ENCODE data around the gene SLC6A6.

SLC6A6 gene

DNA sequence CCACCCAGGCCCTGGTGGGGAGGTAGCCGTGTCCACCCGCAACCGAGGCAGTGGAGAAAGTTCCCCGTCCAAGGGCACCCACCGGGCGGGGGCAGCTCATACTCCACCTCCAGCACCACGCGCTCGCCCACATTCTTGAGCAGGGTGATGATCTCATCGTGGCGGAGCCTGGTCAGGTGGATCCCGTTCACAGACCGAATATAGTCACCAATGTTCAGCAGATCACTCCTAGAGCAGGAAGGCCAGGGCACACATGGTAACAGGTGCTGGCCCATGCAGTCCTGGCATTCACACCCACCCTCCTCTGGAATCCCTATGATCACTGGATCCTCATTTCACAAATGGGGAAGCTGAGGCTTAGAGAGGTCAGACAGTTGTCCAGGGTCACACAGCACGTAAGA, 121.9 kb downstream of the SLC6A6 start:
- H3K27ac ChIP-seq (ENCODE audit: low read depth, low read length), result no peak overlapping the region
- H3K36me3 ChIP-seq (ENCODE audit: control insufficient read depth in 1 of 2, insufficient read depth in 2 of 2, low read length in 2 of 2), result no peaks in the 10 kb centered on the region
- no peak overlapping the region for H3K9ac ChIP-seq (ENCODE audit: low read depth in 1 of 2, low read length in 2 of 2)
- H3K4me3 ChIP-seq (ENCODE audit: low read depth in 1 of 2, low read length in 2 of 2), result no peak overlapping the region
- H3K4me1 ChIP-seq (ENCODE audit: control insufficient read depth in 1 of 2, insufficient read depth in 2 of 2, low read length in 2 of 2), result peaks cover 4 to 7% of the 10 kb centered on the region in 2 donors
- H3K27me3 ChIP-seq (ENCODE audit: control insufficient read depth in 1 of 2, insufficient read depth in 2 of 2, low read length in 2 of 2), result no peaks in the 10 kb centered on the region
- H3K9me3 ChIP-seq (ENCODE audit: control insufficient read depth in 1 of 2, low read length in 2 of 2), result no peaks in the 10 kb centered on the region

DNA sequence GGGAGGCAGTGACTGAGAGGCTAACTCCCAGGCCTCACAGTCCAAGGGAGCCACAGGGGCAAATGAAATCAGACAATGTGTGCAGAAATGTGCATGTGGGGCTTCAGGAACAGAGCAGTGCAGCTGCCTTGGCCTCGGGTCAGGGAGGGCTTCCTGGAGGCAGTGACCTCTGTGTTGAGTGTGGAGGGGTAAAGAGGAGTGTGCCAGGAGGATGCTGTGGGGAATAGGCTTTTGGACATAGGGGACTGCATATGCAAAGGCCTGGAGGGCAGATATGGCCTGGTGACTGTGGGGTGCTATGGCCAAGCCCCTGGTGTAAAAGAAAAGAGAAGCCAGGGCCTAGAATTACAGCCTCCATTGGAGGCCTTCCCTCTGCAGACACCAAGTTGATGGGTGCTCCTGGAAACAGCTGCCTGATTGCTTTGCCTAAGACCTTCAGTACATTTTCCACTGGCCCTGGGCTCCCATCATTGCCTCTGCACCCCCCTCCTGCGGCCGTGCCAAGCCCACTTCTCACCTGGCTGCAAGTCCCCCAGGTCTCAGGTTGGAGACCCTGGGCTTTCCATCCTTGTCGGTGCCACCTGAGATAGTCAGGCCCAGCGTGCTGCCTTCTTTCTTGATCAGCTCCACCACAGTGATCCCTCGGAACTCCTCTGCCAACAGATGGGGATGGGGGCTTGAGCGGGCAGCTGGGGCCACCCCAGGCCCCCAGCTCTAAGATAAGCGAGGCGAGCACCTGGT, 122.7 kb downstream of the SLC6A6 start:
- H3K4me1 ChIP-seq (ENCODE audit: control insufficient read depth in 1 of 2, insufficient read depth in 2 of 2, low read length in 2 of 2), result peaks cover 4 to 7% of the 10 kb centered on the region in 2 donors
- no peaks in the 10 kb centered on the region for H3K36me3 ChIP-seq (ENCODE audit: control insufficient read depth in 1 of 2, insufficient read depth in 2 of 2, low read length in 2 of 2)
- H3K4me3 ChIP-seq (ENCODE audit: low read depth in 1 of 2, low read length in 2 of 2), result peak overlapping the region in 1 of 2 donors; percentile 30
- no peak overlapping the region for H3K9ac ChIP-seq (ENCODE audit: low read depth in 1 of 2, low read length in 2 of 2)
- no peaks in the 10 kb centered on the region for H3K9me3 ChIP-seq (ENCODE audit: control insufficient read depth in 1 of 2, low read length in 2 of 2)
- H3K27me3 ChIP-seq (ENCODE audit: control insufficient read depth in 1 of 2, insufficient read depth in 2 of 2, low read length in 2 of 2), result no peaks in the 10 kb centered on the region
- H3K27ac ChIP-seq (ENCODE audit: low read depth, low read length), result no peak overlapping the region

DNA sequence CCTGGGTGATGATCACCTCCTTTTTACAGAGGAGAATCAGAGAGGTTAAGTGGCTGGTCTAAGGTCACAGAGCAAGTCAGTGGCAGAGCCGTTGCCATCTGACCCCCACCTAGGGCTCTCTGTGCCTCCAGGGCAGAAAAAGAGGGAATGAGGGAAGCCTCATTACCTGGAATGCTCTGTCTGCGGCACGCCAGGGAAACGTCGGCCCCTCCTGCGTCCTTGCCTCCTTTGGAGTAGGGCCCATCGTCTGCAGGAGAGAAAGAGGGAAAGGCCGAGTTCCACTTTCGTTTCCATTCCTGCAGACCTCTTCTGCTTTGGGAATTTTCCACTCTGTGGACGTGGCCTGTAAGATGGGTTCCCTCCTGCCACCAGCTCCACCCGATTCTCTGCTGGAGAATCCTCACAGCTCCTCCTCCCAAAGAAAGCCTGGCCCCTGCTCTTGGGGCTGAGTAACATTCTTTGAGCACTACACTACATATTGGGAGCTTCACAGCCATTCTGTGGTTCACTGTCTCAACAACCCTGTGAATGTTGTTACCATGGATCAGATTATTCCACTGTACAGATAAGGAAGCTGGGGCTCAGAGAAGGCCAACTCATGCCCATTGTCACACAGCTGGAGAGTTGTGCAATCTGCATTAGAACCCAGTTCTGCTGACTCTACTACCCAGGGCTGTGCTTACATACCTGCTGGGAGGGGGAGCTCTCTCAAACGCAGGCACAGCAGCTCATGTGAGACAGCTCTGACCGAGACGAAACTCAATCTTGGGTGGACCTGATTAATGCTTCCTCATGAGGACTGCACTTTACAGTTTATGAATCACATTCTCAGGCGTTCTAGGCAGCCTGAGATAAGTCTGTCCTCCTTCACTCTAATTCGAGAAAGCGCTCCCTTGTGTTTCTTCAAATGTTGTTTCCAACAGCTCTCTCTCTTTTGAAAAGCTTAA, 123.6 kb downstream of the SLC6A6 start:
- Histone ChIP-seq H3K9ac (ENCODE audit: low read depth in 1 of 2, low read length in 2 of 2) (no peak overlapping the region), H3K27ac (ENCODE audit: low read depth, low read length) (no peak overlapping the region), H3K27me3 (ENCODE audit: control insufficient read depth in 1 of 2, insufficient read depth in 2 of 2, low read length in 2 of 2) (no peaks in the 10 kb centered on the region), H3K4me1 (ENCODE audit: control insufficient read depth in 1 of 2, insufficient read depth in 2 of 2, low read length in 2 of 2) (peaks cover 4 to 7% of the 10 kb centered on the region in 2 donors), H3K9me3 (ENCODE audit: control insufficient read depth in 1 of 2, low read length in 2 of 2) (no peaks in the 10 kb centered on the region), H3K36me3 (ENCODE audit: control insufficient read depth in 1 of 2, insufficient read depth in 2 of 2, low read length in 2 of 2) (no peaks in the 10 kb centered on the region), H3K4me3 (ENCODE audit: low read depth in 1 of 2, low read length in 2 of 2) (peak overlapping the region in 1 of 2 donors; percentile 30)

DNA sequence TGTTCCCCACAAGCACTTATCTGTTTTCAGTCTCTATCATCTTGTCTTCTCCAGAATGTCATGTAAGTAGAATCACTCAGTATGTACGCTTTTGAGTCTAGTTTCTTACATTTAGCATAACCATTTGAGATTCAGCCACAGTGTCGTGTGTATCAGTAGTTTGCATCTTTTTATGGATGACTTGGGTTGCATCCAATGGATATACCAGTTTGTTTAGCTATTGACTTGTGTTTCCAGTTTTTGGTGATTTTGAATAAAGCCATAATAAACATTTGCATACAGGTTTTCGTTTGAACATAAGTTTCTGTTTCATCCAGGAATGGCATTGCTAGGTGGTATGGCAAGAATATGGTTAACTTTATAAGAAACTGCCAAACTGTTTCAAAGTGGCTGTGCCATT, 125.7 kb downstream of the SLC6A6 start:
- Histone ChIP-seq H3K4me3 (ENCODE audit: low read depth in 1 of 2, low read length in 2 of 2) (no peak overlapping the region), H3K9me3 (ENCODE audit: control insufficient read depth in 1 of 2, low read length in 2 of 2) (no peaks in the 10 kb centered on the region), H3K27ac (ENCODE audit: low read depth, low read length) (no peak overlapping the region), H3K9ac (ENCODE audit: low read depth in 1 of 2, low read length in 2 of 2) (no peak overlapping the region), H3K27me3 (ENCODE audit: control insufficient read depth in 1 of 2, insufficient read depth in 2 of 2, low read length in 2 of 2) (no peaks in the 10 kb centered on the region), H3K4me1 (ENCODE audit: control insufficient read depth in 1 of 2, insufficient read depth in 2 of 2, low read length in 2 of 2) (peaks cover 9 to 14% of the 10 kb centered on the region in 2 donors), H3K36me3 (ENCODE audit: control insufficient read depth in 1 of 2, insufficient read depth in 2 of 2, low read length in 2 of 2) (no peaks in the 10 kb centered on the region)

DNA sequence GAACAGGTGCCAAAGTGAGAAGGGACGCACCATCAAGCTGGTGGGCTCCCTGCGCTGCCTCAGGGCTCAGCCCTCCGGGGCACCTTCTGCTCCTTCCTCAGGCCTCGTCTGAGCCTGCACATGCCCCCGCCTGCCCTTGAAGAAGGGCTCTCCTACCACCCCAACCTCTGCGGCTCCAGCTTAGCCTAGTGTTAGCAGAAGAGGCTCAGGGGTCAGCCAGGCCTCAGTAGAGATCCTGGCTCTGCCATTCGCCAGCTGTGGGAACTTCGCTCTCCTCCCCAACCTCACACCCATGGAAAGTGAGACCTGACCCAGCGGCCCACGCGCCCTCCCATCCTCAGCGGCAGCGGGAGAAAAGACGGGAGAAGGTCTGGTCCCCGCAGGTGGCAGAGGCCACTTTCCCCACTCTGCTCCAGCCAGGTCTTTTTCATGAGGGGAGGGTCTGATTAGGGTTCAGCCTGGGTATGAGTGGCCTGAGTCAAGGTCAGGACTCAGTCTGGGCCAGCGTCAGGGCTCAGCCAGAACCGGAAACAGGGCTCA, 129.5 kb downstream of the SLC6A6 start:
- Histone ChIP-seq H3K27ac (ENCODE audit: low read depth, low read length) (no peak overlapping the region), H3K4me1 (ENCODE audit: control insufficient read depth in 1 of 2, insufficient read depth in 2 of 2, low read length in 2 of 2) (peaks cover 7 to 10% of the 10 kb centered on the region in 2 donors), H3K9ac (ENCODE audit: low read depth in 1 of 2, low read length in 2 of 2) (no peak overlapping the region), H3K36me3 (ENCODE audit: control insufficient read depth in 1 of 2, insufficient read depth in 2 of 2, low read length in 2 of 2) (no peaks in the 10 kb centered on the region), H3K9me3 (ENCODE audit: control insufficient read depth in 1 of 2, low read length in 2 of 2) (no peaks in the 10 kb centered on the region), H3K27me3 (ENCODE audit: control insufficient read depth in 1 of 2, insufficient read depth in 2 of 2, low read length in 2 of 2) (peaks cover 0 to 3% of the 10 kb centered on the region in 2 donors), H3K4me3 (ENCODE audit: low read depth in 1 of 2, low read length in 2 of 2) (no peak overlapping the region)

DNA sequence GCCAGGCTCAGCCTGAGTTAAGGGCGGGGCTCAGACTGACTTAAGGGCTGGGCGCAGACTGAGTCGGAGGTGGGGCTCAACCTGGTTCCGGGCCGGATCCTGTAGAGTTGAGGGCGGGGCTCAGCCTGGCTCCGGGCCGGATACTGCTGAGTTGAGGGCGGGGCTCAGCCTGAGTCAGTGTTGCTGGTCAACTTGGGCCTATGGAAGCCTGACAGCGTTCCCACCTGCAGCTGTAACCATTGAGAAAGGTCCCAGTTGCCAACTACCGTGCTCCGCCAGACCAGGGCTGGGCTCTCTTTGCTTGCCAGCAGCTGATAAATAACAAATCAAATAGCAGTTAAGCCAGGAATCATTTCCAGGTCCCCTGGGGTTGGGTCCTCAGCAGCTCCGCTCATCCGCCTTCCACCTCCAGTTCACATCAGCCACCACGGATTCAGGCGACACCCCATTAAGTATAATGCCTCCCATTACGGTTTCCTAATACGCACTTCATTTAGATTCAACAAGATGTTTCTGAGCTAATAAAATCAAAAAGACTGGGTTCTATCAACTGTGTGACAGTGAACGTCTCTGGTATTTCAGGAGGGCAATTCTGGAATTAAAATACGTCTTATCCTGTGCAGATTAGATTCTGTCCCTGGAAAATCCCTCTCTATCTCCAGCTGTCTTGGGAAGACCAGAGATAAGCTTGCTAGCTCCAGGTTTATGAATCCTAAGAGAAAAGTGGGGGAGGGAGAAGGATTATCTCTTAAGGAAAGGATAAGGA, 130.5 kb downstream of the SLC6A6 start:
- peak overlapping the region; percentile 4 to 34 for H3K4me3 ChIP-seq (ENCODE audit: low read depth in 1 of 2, low read length in 2 of 2)
- no peak overlapping the region for H3K9ac ChIP-seq (ENCODE audit: low read depth in 1 of 2, low read length in 2 of 2)
- H3K27me3 ChIP-seq (ENCODE audit: control insufficient read depth in 1 of 2, insufficient read depth in 2 of 2, low read length in 2 of 2), result peaks cover 0 to 3% of the 10 kb centered on the region in 2 donors
- H3K9me3 ChIP-seq (ENCODE audit: control insufficient read depth in 1 of 2, low read length in 2 of 2), result no peaks in the 10 kb centered on the region
- no peaks in the 10 kb centered on the region for H3K36me3 ChIP-seq (ENCODE audit: control insufficient read depth in 1 of 2, insufficient read depth in 2 of 2, low read length in 2 of 2)
- H3K4me1 ChIP-seq (ENCODE audit: control insufficient read depth in 1 of 2, insufficient read depth in 2 of 2, low read length in 2 of 2), result peaks cover 7 to 10% of the 10 kb centered on the region in 2 donors
- no peak overlapping the region for H3K27ac ChIP-seq (ENCODE audit: low read depth, low read length)

DNA sequence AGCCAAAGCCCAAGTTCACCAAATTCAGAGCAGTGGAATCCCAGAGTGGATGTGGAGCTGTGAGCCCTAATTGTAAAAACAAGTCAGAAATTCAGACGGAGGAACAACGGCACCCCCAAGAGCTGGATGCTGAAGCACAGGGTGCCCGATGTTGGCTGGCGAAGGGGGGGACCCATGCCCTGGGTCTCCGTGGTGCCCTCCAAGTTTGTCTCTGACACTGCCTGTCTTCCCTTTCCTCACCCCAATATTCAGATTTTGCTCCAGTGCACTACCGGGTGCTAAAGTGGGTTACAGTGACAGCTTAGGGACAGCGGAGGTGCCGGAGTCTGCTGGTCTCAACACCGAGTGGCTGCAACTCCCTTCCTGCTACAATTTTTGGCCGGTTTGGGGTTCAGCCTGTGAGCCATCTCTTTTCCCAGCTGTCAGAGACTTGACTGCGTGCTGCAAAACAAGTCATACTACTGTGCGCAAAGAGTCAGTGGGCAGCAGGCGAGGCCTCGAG, 131.1 kb downstream of the SLC6A6 start:
- Histone ChIP-seq H3K27me3 (ENCODE audit: control insufficient read depth in 1 of 2, insufficient read depth in 2 of 2, low read length in 2 of 2) (peaks cover 0 to 3% of the 10 kb centered on the region in 2 donors), H3K4me3 (ENCODE audit: low read depth in 1 of 2, low read length in 2 of 2) (no peak overlapping the region), H3K27ac (ENCODE audit: low read depth, low read length) (no peak overlapping the region), H3K9me3 (ENCODE audit: control insufficient read depth in 1 of 2, low read length in 2 of 2) (no peaks in the 10 kb centered on the region), H3K9ac (ENCODE audit: low read depth in 1 of 2, low read length in 2 of 2) (no peak overlapping the region), H3K36me3 (ENCODE audit: control insufficient read depth in 1 of 2, insufficient read depth in 2 of 2, low read length in 2 of 2) (no peaks in the 10 kb centered on the region), H3K4me1 (ENCODE audit: control insufficient read depth in 1 of 2, insufficient read depth in 2 of 2, low read length in 2 of 2) (peaks cover 7 to 10% of the 10 kb centered on the region in 2 donors)

DNA sequence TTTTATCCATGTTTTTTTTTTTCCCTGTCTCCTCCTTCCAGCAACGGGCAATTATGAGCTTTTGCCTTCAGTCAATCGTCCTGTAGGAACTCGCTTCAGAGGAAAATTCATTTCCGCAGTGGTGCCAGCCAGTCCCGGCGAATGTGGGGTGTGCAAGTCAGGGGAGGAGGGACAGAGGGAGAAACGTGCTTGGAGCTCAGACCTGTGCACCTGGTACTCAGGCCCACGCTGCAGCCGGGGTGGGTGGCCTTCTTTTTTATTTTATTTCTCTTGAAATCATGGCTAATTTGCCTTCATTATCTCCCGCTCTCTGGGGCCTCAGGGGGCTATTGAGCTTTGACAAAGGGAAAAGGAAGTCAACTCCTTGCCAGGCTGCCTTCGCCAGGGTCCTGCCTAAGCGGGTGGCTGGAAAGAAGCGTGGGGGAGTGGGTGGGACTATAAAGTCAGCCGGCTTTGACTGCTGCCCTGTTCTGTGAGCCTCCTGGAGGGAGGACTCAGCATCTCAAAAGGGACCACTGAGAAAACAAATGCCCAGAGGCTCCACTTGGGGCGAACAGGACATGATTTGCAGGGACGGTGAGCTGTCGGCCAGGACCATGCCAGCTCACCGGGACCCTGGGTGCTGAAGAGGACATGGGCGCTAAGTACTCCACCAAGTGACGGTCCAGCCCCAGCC, 132.2 kb downstream of the SLC6A6 start:
- Histone ChIP-seq H3K9ac (ENCODE audit: low read depth in 1 of 2, low read length in 2 of 2) (no peak overlapping the region), H3K4me3 (ENCODE audit: low read depth in 1 of 2, low read length in 2 of 2) (no peak overlapping the region)

DNA sequence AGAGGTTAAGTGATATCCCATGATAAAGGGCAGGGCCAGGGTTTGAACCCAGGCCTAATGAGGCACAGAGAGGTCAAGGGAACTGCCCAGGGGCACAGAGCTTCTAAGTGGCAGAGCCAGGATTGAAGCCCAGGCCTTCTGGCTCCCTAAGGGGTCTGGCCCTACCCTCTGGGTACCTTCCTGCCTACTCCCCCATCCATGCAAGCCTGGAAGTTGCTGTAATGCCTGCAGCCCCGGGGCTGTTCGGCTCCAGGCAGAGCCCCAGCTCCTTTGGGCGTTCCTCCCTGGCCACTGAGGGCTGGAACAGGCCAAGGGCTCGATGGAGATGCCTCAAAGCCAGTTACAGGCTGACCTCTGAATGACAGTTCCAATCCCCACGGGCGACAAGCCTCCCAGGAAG, 133.2 kb downstream of the SLC6A6 start:
- Histone ChIP-seq H3K27ac (ENCODE audit: low read depth, low read length) (no peak overlapping the region), H3K4me1 (ENCODE audit: control insufficient read depth in 1 of 2, insufficient read depth in 2 of 2, low read length in 2 of 2) (peaks cover 7 to 10% of the 10 kb centered on the region in 2 donors), H3K9me3 (ENCODE audit: control insufficient read depth in 1 of 2, low read length in 2 of 2) (no peaks in the 10 kb centered on the region), H3K36me3 (ENCODE audit: control insufficient read depth in 1 of 2, insufficient read depth in 2 of 2, low read length in 2 of 2) (no peaks in the 10 kb centered on the region), H3K9ac (ENCODE audit: low read depth in 1 of 2, low read length in 2 of 2) (no peak overlapping the region), H3K27me3 (ENCODE audit: control insufficient read depth in 1 of 2, insufficient read depth in 2 of 2, low read length in 2 of 2) (peaks cover 0 to 3% of the 10 kb centered on the region in 2 donors), H3K4me3 (ENCODE audit: low read depth in 1 of 2, low read length in 2 of 2) (no peak overlapping the region)

More for the DNA sequence above, 132.2 kb downstream of the SLC6A6 start:
- Histone ChIP-seq H3K4me1 (ENCODE audit: control insufficient read depth in 1 of 2, insufficient read depth in 2 of 2, low read length in 2 of 2) (peaks cover 7 to 10% of the 10 kb centered on the region in 2 donors), H3K27me3 (ENCODE audit: control insufficient read depth in 1 of 2, insufficient read depth in 2 of 2, low read length in 2 of 2) (peaks cover 0 to 3% of the 10 kb centered on the region in 2 donors), H3K9me3 (ENCODE audit: control insufficient read depth in 1 of 2, low read length in 2 of 2) (no peaks in the 10 kb centered on the region), H3K27ac (ENCODE audit: low read depth, low read length) (no peak overlapping the region), H3K36me3 (ENCODE audit: control insufficient read depth in 1 of 2, insufficient read depth in 2 of 2, low read length in 2 of 2) (no peaks in the 10 kb centered on the region)
